GM12878 (cell line): ENCODE measurements around the gene ITFG1. TPM values are rescaled to one million over a fixed set of nuclear protein-coding genes. Genes with fewer than 3 reads are reported as not detected.

ENCODE experiments used
- polyA plus RNA-seq, 11 experiments: library from polyadenylated mRNA; depleted of rRNA in 4 of 11; unstranded in 6 of 11; stranded (reverse) in 5 of 11; fragments of >200 nt; fragmentation: Nextera tagmentation in 4 of 11; fragmentation: Illumina TruSeq in 1 of 11; extraction: Ambion mirVana in 4 of 11; extraction: Trizol in 1 of 11; gene quantifications; 1 replicate in 1 of 11; 2 replicates in 10 of 11; pipeline versions ENCODE4 v1.2.1 to v1.2.3, GENCODE V29; 2011 to 2016; ENCODE audit warnings: inconsistent platforms in 2 of 11, missing spikeins in 2 of 11, low read depth in 1 of 11
- small RNA-seq: library from RNA; depleted of rRNA; stranded (forward); fragments of <200 nt; gene quantifications from one replicate; pipeline ENCODE3, GENCODE V24; 2014
- total RNA-seq, 4 experiments: library from RNA; depleted of rRNA in 3 of 4; stranded (reverse); fragments of >200 nt in 3 of 4; fragmentation: Illumina TruSeq in 1 of 4; extraction: Trizol in 1 of 4; gene quantifications; 2 replicates each; pipeline versions ENCODE4 v1.2.1 to v1.2.3, GENCODE V29; 2013 to 2021

Gene ITFG1
- total and polyA plus RNA-seq, 10 of the 15 experiments (the other 5 are each of a cell fraction or from before 2014, with no cell fraction given) = 9.3 to 56.3 (median 28.6) TPM

Small RNA genes lying within 50 kb of the gene (small RNA-seq; reads per million reads assigned to genes)
- not detected for gene RF00019
- not detected for gene RNA5SP425

Other genes with a start within 250 kb of the ITFG1 start
- gene PHKB, start 268 bp upstream of the ITFG1 start, total RNA-seq (2014; rRNA removed) = 39.4 and 41.9 TPM in 2 replicates
- 44.1 and 48.4 TPM in 2 replicates for gene PHKB, start 268 bp upstream of the ITFG1 start, total RNA-seq (2014; rRNA removed; fragmentation: Illumina TruSeq; extraction: Trizol)
- 35.9 and 37.3 TPM in 2 replicates for gene PHKB, start 268 bp upstream of the ITFG1 start, total RNA-seq (2021)
- 65.6 and 93.6 TPM in 2 replicates for gene PHKB, start 268 bp upstream of the ITFG1 start, polyA plus RNA-seq (2011; rRNA removed)
- 34.9 and 41.8 TPM in 2 replicates for gene PHKB, start 268 bp upstream of the ITFG1 start, polyA plus RNA-seq (2014; fragmentation: Illumina TruSeq; extraction: Trizol)
- gene PHKB, start 268 bp upstream of the ITFG1 start, polyA plus RNA-seq (2014; fragmentation: Nextera tagmentation; extraction: Ambion mirVana) = 10 to 100 TPM; 14.2 to 15.7 TPM
- gene PHKB, start 268 bp upstream of the ITFG1 start, polyA plus RNA-seq (2014; rRNA removed) = 27.7 and 31.5 TPM in 2 replicates
- gene PHKB, start 268 bp upstream of the ITFG1 start, polyA plus RNA-seq (2016; fragmentation: Nextera tagmentation; extraction: Ambion mirVana) = 10 to 100 TPM; 36.8 to 46.0 TPM